Kidney epithelial cell (primary cell): ENCODE measurements around the gene XAGE1B. TPM values are rescaled to one million over a fixed set of nuclear protein-coding genes. Genes with fewer than 3 reads are reported as not detected.
"Not testable (repeated sequence)": the region's sequence is repeated elsewhere in the genome, so short reads cannot be mapped to it uniquely, and the experiment has no call there.

Source experiments
- DNase-seq: peaks from one replicate; pipeline ENCODE4 v3.0.0-alpha.2; 2010; ENCODE audit warnings: low read depth
- H3K27me3 ChIP-seq: 2 replicates; pipeline ENCODE4 v1.6.0; 2011; ENCODE audit warnings: low read length; ENCODE audit not compliant: control insufficient read depth, insufficient read depth
- H3K36me3 ChIP-seq: 2 replicates; pipeline ENCODE4 v1.5.1; 2011; ENCODE audit warnings: low read length; ENCODE audit not compliant: control insufficient read depth, insufficient read depth
- H3K4me3 ChIP-seq: 2 replicates; pipeline ENCODE4 v1.5.1; 2011; ENCODE audit warnings: low read depth, mild to moderate bottlenecking, control low read depth, low read length
- CTCF ChIP-seq: IDR thresholded peaks from 2 replicates; pipeline ENCODE4 v1.5.1; 2011; ENCODE audit warnings: mild to moderate bottlenecking, moderate library complexity, low read length, control low read depth, inconsistent platforms; ENCODE audit not compliant: insufficient read depth, poor library complexity, severe bottlenecking
- total RNA-seq: library from RNA; depleted of rRNA; stranded (reverse); fragments of >200 nt; gene quantifications from 2 replicates; pipeline ENCODE4 v1.2.3, GENCODE V29; 2015

The XAGE1B gene
- total RNA-seq, result not detected in 2 replicates

- H3K27me3 ChIP-seq, H3K36me3 ChIP-seq, H3K4me3 ChIP-seq, DNase-seq: not testable (repeated sequence)
Measured at GRCh38 chrX:52516987-52517325, at the start of gene XAGE1B. TSS of gene XAGE1B (minus strand) at chrX:52517063. CDS start at chrX:52515527, 1,536 bp downstream.

- no peak overlapping the region for H3K4me3 ChIP-seq
- DNase-seq, result no peak
- H3K27me3 ChIP-seq, result no peaks in the 10 kb centered on the region
- H3K36me3 ChIP-seq, result no peaks in the 10 kb centered on the region
- TF ChIP-seq CTCF, result no peak
Measured at GRCh38 chrX:52563105-52563504, 46.2 kb upstream of the XAGE1B start.

GRCh38 chrX:52558140-52558539, 41.3 kb upstream of the XAGE1B start:
- Histone ChIP-seq H3K4me3 (no peak overlapping the region), H3K27me3 (peaks cover 2% of the 10 kb centered on the region), H3K36me3 (no peaks in the 10 kb centered on the region)
- DNase-seq, result no peak
- no peak for TF ChIP-seq CTCF

- Histone ChIP-seq H3K4me3 (no peak overlapping the region), H3K36me3 (no peaks in the 10 kb centered on the region), H3K27me3 (peaks cover 2% of the 10 kb centered on the region)
- TF ChIP-seq CTCF, result no peak
- no peak for DNase-seq
Measured at GRCh38 chrX:52556741-52557140, 39.9 kb upstream of the XAGE1B start.

- TF ChIP-seq CTCF, result no peak
- H3K4me3 ChIP-seq, result no peak overlapping the region
- H3K36me3 ChIP-seq, result no peaks in the 10 kb centered on the region
- DNase-seq, result no peak
- H3K27me3 ChIP-seq, result peaks cover 2% of the 10 kb centered on the region
Measured at GRCh38 chrX:52553995-52554642, 37.3 kb upstream of the XAGE1B start.

GRCh38 chrX:52548769-52549168, 31.9 kb upstream of the XAGE1B start:
- not testable (repeated sequence) for H3K27me3 ChIP-seq, H3K36me3 ChIP-seq, DNase-seq, H3K4me3 ChIP-seq

GRCh38 chrX:52544147-52544840, 27.4 kb upstream of the XAGE1B start:
- H3K4me3 ChIP-seq, result no peak overlapping the region
- no peak for TF ChIP-seq CTCF
- H3K36me3 ChIP-seq, result no peaks in the 10 kb centered on the region
- no peaks in the 10 kb centered on the region for H3K27me3 ChIP-seq
- DNase-seq, result no peak
